NB4 (cell line): ENCODE results near the gene SLC37A3.

Experiments
- CTCF ChIP-seq: IDR thresholded peaks from one replicate; pipeline ENCODE4 v1.5.1; 2012; ENCODE audit warnings: low read depth, low read length
- MYC ChIP-seq: IDR thresholded peaks from 2 replicates; pipeline ENCODE4 v1.6.1; 2011; ENCODE audit warnings: low read depth, low read length
- POLR2A ChIP-seq: IDR thresholded peaks from 2 replicates; pipeline ENCODE4 v1.6.1; 2011; ENCODE audit warnings: mild to moderate bottlenecking; ENCODE audit not compliant: insufficient read length; ENCODE audit errors: extremely low read depth
- TF ChIP-seq, protein P1 (sequence below): IDR thresholded peaks from 2 replicates; pipeline ENCODE4 v1.6.1; 2011; ENCODE audit warnings: low read depth, low read length

DNA sequence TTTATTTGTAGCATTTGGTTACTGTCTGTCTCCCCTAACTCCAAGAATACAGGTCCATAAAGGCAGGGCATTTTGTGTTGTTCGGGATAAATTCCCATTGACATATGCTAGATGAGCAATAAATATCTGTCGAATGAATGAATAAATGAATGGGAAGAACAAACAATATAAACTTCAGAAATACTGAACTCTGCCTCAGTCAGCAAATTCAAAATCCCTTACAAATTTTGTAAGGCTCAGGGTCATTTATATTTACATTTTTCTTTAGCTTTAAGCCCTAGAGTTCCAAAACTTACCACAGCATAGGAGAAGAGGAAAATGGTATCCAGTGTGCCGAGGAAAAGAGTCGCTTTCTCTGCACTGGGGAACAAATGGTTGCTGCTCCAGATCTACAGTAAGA lies 29.0 kb downstream of the SLC37A3 start:
- TF ChIP-seq CTCF (no peak), POLR2A (no peak), MYC (no peak)
- TF ChIP-seq, protein P1, sequence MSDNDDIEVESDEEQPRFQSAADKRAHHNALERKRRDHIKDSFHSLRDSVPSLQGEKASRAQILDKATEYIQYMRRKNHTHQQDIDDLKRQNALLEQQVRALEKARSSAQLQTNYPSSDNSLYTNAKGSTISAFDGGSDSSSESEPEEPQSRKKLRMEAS: no peak
